Measurements from ENCODE around the gene VPS33A.
"Not testable (repeated sequence)": the region's sequence is repeated elsewhere in the genome, so short reads cannot be mapped to it uniquely, and the experiment has no call there.

VPS33A gene

GRCh38 chr12:122204167-122205052 lies 61.9 kb downstream of the VPS33A start:
- DNase-seq (ENCODE audit: low read depth): no peak

GRCh38 chr12:122203301-122204166 lies 62.8 kb downstream of the VPS33A start, which contains the start of gene B3GNT4:
B3GNT4 (plus strand) TSS chr12:122203709; CDS start chr12:122204619, 910 bp downstream.
- no peak for DNase-seq (ENCODE audit: low read depth)

DNA sequence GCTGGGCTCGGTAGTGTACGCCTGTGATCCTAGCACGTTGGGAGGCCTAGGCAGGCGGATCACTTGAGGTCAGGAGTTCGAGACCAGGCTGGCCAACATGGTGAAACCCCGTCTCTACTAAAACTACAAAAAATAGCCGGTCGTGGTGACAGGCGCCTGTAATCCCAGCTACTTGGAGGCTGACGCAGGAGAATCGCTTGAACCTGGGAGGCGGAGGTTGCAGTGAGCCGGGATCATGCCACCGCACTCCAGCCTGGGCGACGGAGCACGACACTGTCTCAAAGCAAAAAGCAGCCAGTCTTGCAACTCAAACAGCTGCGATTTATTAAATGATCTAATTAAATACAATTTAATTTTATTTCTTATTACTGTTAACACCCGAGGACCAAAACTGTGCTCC lies 63.5 kb downstream of the VPS33A start:
- DNase-seq (ENCODE audit: low read depth): not testable (repeated sequence)

DNA sequence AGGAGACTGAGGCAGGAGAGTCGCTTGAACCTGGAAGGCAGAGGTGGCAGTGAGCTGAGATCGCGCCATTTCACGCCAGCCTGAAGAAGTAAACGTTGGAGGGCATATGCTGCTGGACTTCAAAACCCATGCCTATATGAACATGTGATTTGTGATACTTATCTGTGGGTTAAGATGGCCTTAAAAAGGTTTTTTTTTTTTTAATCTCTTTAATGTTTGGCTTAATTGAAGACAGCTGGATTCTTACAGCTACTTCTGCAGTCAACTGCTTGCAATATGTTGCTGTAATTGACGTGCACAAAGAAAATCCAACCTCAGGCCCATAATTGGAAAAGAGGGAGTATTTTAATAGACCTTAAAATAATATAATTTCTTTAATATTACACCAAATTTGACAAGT lies 64.3 kb downstream of the VPS33A start:
- DNase-seq (ENCODE audit: low read depth): no peak

DNA sequence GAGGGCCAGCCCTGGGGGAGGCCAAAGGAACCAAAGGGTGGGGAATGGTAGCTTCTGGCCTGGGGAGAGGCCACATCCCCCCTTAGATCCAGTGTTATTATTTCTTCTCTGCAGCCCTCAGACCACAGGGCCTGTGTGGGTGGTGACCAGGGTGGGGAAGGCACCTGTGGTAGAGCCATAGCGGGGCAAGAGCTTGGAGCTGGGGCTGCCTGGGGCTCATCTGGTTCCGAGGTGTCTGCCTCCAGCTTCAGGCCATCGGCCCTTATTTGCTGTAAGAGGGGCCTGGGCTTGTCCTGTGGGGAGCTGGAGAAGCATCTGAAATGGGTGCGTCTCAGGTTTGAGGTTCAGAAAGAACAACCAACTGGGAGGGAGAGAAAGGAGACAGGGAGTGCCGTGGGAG lies 64.9 kb downstream of the VPS33A start:
- no peak for DNase-seq (ENCODE audit: low read depth)

- DNase-seq (ENCODE audit: low read depth): no peak
Measured at GRCh38 chr12:122200541-122201175, 65.6 kb downstream of the VPS33A start.

- no peak for DNase-seq (ENCODE audit: low read depth)
Measured at GRCh38 chr12:122199484-122200355, 66.6 kb downstream of the VPS33A start.

- no peak for DNase-seq (ENCODE audit: low read depth)
Measured at GRCh38 chr12:122197612-122197966, 68.7 kb downstream of the VPS33A start.

DNA sequence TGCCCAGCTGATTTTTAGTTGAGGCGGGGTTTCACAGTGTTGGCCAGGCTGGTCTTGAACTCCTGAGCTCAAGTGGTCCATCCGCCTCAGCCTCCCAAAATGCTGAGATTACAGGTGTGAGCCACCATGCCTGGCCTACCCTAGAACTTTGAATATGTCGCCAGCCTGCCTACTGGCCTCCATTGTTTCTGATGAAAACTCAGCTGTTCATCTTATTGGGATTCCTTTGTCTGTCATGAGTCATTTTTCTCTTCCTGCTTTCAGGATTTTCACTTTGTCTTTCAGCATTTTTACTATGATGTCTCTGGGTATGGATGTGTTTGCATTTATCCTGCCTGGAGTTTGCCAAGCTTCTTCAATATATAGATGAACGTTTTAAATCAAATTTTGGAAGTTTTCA lies 70.9 kb downstream of the VPS33A start:
- no peak for DNase-seq (ENCODE audit: low read depth)

DNA sequence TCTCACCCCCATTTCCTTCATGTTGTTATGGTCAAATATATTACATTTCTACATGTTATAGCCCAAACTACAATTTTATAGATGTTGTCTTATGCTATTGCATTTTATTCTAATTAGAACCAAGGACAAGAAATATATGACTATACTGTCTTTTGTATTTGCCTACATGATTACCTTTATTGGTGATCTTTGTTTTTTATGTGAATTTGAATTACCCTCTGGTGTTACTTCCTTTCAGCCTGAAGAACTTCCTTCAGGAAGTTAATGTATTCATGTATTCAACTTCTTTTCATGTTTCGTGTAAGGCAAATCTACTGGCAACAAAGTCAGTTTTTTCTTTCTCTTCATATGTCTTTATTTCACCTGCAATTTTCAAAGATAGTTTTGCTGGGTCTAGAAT lies 71.5 kb downstream of the VPS33A start:
- DNase-seq (ENCODE audit: low read depth): no peak

DNA sequence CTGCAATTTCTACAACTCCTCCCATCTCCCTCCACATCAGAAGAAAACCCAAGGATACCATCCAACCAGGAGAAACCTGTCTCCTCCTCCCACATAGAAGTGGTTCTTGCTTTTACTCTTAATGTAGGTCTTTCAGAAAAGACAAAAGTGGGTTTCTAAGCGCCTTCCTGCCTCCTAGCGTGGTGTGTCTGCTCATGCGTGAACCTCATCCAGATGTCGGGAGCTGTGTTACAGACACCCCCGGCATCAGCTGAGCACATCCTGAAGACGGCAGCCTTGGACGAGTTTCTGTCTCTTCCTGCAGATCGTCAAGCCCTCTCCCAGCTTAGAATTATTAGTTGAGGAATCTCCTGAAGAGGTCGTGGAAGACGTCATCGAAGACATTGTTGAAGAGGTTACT lies 73.9 kb downstream of the VPS33A start:
- DNase-seq (ENCODE audit: low read depth): no peak

DNA sequence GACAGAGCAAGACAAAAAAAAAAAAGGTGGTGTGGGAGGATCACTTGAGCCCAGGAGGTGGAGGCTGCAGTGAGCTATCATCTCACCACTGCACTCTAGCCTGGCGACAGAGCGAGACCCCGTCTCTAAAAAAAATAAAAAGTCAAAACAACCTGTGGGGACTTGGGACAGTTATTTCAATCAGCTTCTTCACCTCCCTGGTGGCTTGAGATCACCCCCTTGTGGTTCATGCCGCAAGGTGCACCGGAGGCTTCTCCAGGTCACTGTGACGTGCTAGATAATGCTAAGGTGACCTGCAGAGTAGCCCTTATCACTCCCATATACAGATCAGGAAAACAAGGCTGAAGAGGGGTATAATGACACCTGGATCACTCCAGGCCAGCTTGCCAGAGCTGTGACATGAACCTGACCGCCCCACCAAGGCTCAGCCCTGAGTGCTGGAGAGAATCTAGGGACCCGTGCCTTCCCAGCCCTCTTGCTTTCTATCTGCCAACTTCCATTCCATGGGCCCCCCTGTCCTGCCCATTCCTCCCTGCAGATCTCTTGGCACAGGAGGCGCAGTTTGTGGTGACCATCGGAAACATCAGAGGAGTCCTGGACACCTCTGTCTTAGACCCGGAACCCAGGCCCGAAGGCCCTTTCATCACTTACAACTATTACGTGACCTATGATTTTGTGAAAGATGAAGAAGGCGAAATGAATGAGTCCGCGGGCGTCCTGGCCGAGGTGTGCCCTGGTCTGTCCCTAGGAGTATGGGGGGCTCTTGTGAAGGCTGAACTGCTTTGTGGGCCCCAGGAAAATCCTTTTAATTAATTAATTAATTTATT lies 75.2 kb downstream of the VPS33A start:
- no peak for DNase-seq (ENCODE audit: low read depth)

DNA sequence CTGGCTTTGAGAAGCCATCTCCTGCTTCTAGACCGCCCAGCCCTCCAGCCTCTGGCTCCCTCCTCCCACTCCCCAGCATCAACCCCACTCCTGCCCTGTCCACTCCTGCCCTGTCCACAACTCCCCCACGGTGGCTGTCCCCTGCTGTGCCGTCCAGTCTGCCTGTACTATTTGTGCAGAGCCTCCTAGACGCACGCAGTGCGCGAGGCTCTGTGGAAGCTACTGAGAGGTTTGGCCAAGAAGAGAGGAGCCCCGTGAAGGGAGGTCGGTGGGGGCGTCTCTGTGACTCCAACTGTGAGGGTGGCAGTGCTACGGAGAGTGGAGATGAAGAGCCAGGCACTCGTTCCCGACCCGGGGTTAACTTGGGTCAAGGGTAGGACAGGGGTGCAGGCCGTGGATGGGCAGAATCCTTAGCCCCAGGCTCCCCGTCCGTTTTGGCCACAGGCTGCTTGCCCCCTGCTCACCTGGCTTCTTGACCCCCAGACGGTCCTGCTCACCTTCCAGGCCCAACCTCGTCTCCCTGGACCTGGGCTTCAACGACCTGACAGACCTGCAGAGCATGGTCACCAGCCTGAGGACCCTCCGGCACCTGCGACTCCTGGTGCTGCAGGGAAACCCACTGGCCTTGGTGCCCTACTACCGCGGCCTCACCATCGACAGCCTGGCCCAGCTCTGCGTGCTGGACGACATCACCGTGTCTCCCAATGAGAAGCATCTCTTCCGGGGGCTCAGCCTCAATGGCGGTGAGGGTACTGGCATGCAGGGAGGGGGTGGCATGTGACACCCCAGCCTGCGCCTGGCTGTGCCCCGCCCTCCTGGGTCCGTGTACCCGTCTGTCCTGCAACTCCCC lies 76.4 kb downstream of the VPS33A start:
- no peak for DNase-seq (ENCODE audit: low read depth)

DNA sequence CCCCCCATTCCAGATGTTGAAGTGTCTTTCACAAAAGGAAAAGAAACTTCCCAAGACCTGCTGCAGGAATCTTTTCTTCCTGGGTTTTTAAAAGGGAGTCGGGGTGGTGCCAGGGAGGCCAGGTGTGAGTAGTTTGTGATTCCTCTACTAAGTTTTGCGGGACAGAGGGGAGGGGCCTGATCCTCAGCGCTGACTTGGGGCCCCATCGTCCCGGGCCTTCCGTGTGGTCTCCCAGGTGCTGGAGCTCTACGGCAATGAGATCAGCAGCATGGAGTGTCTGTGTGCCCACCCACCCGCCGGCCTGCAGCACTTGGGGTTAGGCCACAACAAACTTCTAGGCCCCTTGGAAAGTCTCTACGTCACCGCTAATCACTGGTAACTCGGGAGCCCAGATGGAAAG lies 78.8 kb downstream of the VPS33A start:
- DNase-seq (ENCODE audit: low read depth): no peak

- no peak for DNase-seq (ENCODE audit: low read depth)
Measured at GRCh38 chr12:122185494-122186082, 80.7 kb downstream of the VPS33A start.

- no peak for DNase-seq (ENCODE audit: low read depth)
Measured at GRCh38 chr12:122185079-122185478, 81.2 kb downstream of the VPS33A start.

DNA sequence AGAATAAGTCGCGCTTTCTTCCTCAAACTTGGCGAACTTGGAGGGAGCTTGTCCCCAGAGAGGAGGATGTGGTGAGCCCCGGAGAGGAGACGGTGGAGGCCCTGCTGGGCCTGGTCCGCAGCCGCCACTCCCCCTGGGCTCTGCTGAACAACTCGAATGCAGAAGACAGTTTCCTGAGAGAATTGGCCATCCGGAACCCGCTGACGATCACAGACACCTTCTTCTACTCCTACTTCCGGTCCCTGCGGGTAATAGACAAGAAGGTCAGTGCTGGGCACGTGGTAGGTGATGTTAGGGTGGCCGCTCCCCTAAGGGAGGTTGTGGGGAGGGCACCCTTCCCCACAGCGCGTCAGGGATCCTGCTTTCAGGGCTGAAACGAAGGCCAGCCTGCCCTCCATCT lies 81.8 kb downstream of the VPS33A start:
- no peak for DNase-seq (ENCODE audit: low read depth)

GRCh38 chr12:122183588-122183940 lies 82.7 kb downstream of the VPS33A start:
- no peak for DNase-seq (ENCODE audit: low read depth)

GRCh38 chr12:122182887-122183587 lies 83.3 kb downstream of the VPS33A start, which contains the start of gene LRRC43:
LRRC43 (plus strand) TSS chr12:122183123; CDS start chr12:122183145, 22 bp downstream.
- DNase-seq (ENCODE audit: low read depth): no peak
